ENCODE measurements around the gene GALNT13.

Gene GALNT13

GRCh38 chr2:154140249-154141025, 268.7 kb downstream of the GALNT13 start:
- TF ChIP-seq, protein P1, sequence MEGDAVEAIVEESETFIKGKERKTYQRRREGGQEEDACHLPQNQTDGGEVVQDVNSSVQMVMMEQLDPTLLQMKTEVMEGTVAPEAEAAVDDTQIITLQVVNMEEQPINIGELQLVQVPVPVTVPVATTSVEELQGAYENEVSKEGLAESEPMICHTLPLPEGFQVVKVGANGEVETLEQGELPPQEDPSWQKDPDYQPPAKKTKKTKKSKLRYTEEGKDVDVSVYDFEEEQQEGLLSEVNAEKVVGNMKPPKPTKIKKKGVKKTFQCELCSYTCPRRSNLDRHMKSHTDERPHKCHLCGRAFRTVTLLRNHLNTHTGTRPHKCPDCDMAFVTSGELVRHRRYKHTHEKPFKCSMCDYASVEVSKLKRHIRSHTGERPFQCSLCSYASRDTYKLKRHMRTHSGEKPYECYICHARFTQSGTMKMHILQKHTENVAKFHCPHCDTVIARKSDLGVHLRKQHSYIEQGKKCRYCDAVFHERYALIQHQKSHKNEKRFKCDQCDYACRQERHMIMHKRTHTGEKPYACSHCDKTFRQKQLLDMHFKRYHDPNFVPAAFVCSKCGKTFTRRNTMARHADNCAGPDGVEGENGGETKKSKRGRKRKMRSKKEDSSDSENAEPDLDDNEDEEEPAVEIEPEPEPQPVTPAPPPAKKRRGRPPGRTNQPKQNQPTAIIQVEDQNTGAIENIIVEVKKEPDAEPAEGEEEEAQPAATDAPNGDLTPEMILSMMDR (IDR thresholded peaks at IDR 0.05; ENCODE audit: insufficient read depth, low read depth, low read length, missing control alignments): no peak
- no peak overlapping the region for H3K4me3 ChIP-seq (ENCODE audit: low read depth, low read length)
- DNase-seq (ENCODE audit: low read depth): no peak

- TF ChIP-seq, protein P1 (IDR thresholded peaks at IDR 0.05; ENCODE audit: insufficient read depth, low read depth, low read length, missing control alignments): no peak
- DNase-seq (ENCODE audit: low read depth): no peak
- no peak overlapping the region for H3K4me3 ChIP-seq (ENCODE audit: low read depth, low read length)
Observed at GRCh38 chr2:154142480-154142879, 270.8 kb downstream of the GALNT13 start.

- TF ChIP-seq, protein P1 (IDR thresholded peaks at IDR 0.05; ENCODE audit: insufficient read depth, low read depth, low read length, missing control alignments): no peak
Observed at GRCh38 chr2:154143105-154143504, 271.4 kb downstream of the GALNT13 start.

GRCh38 chr2:154158101-154158500, 286.4 kb downstream of the GALNT13 start:
- H3K4me3 ChIP-seq (ENCODE audit: low read depth, low read length): no peak overlapping the region
- TF ChIP-seq, protein P1 (IDR thresholded peaks at IDR 0.05; ENCODE audit: insufficient read depth, low read depth, low read length, missing control alignments): no peak
- DNase-seq (ENCODE audit: low read depth): no peak

More at GRCh38 chr2:154143105-154143504, 271.4 kb downstream of the GALNT13 start:
- no peak for DNase-seq (ENCODE audit: low read depth)
- H3K4me3 ChIP-seq (ENCODE audit: low read depth, low read length): no peak overlapping the region

DNA sequence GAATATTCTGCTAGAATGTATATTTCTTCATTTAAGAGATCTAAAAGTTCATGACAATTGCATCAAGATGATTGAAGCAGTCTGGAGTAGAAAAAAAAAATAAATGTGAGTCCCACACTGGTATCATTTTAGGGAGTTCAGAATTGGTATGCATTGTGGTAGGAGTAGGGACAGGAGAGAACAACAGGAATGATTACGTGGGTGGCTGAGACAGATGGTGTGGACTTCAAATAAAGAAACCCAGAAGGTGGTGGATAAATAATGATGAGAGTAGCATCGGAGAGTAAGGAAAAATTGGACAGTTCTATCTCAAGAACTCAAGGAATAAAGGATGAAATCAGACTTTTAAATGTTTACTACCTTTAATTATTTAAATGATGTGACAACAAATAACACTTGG, 289.6 kb downstream of the GALNT13 start:
- TF ChIP-seq, protein P1 (IDR thresholded peaks at IDR 0.05; ENCODE audit: insufficient read depth, low read depth, low read length, missing control alignments): no peak
- no peak for DNase-seq (ENCODE audit: low read depth)
- H3K4me3 ChIP-seq (ENCODE audit: low read depth, low read length): no peak overlapping the region

DNA sequence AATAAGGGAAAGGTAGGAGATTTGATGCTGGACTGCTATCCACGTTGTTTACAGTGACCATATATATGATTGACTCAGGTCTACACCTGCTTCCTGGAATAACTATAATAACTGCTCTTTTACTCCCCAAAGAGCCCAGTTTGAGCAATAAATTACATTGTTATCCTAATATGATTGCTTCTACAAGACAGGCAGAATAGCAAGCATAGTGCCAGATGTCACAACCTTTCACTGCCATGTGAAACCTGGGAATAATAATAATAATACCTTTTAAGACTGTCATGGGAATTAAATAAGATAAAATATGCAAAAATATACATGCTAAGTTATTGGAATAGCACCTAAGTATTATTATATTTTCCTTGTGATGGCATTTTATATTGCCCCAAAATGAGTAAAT, 298.7 kb downstream of the GALNT13 start:
- no peak for DNase-seq (ENCODE audit: low read depth)
- TF ChIP-seq, protein P1 (IDR thresholded peaks at IDR 0.05; ENCODE audit: insufficient read depth, low read depth, low read length, missing control alignments): no peak
- H3K4me3 ChIP-seq (ENCODE audit: low read depth, low read length): no peak overlapping the region

GRCh38 chr2:154173164-154173563, 301.4 kb downstream of the GALNT13 start:
- H3K4me3 ChIP-seq (ENCODE audit: low read depth, low read length): no peak overlapping the region
- DNase-seq (ENCODE audit: low read depth): no peak
- TF ChIP-seq, protein P1 (IDR thresholded peaks at IDR 0.05; ENCODE audit: insufficient read depth, low read depth, low read length, missing control alignments): no peak

Data from GM12865 (cell line).